ENCODE results near the gene SCN7A.
"Not testable (repeated sequence)": the region's sequence is repeated elsewhere in the genome, so short reads cannot be mapped to it uniquely, and the experiment has no call there.

Gene SCN7A

GRCh38 chr2:166454006-166454595, 39.9 kb downstream of the SCN7A start:
- no peak for DNase-seq (ENCODE audit: low read depth in 2 of 3, low spot score in 1 of 3)

GRCh38 chr2:166451468-166451867, 42.6 kb downstream of the SCN7A start:
- DNase-seq (ENCODE audit: low read depth in 2 of 3, low spot score in 1 of 3): no peak

DNA sequence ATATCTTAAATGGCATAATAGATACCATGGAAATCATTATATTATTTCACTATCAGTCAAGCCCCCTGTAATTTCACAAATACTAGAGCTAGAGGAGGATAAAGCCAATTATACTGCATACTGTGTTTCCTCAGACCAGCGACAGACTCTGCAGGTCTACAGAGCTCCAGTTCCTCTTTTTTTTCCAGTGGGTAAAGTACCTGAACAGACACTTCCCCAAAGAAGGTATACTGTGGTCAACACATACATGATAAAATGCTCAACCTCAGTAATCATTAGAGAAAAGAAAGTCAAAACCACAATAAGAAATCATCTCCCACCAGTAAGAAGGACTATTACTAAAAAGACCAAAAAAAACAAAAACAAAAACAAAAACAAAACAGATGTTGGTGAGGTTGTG, 44.6 kb downstream of the SCN7A start:
- DNase-seq (ENCODE audit: low read depth in 2 of 3, low spot score in 1 of 3): no peak

GRCh38 chr2:166448106-166448505, 45.9 kb downstream of the SCN7A start:
- no peak for DNase-seq (ENCODE audit: low read depth in 2 of 3, low spot score in 1 of 3)

GRCh38 chr2:166444306-166444705, 49.7 kb downstream of the SCN7A start:
- no peak for DNase-seq (ENCODE audit: low read depth in 2 of 3, low spot score in 1 of 3)

DNA sequence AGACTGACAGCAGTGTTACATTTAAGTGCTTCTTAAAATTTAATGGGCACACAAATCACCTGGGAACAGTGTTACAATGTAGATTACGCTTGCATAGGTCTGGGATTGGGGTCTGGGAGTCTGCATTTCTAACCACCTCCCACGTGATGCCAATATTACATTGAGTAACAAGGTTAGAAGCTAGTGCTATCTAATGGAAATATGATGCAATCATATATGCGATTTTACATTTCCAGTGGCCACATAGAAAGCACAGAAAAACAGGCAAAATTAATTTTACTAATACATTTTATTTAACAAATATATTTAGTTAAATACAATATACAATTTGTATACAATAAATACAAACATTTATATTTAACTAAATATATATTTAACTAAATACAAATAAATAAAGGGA, 53.7 kb downstream of the SCN7A start:
- no peak for DNase-seq (ENCODE audit: low read depth in 2 of 3, low spot score in 1 of 3)

DNA sequence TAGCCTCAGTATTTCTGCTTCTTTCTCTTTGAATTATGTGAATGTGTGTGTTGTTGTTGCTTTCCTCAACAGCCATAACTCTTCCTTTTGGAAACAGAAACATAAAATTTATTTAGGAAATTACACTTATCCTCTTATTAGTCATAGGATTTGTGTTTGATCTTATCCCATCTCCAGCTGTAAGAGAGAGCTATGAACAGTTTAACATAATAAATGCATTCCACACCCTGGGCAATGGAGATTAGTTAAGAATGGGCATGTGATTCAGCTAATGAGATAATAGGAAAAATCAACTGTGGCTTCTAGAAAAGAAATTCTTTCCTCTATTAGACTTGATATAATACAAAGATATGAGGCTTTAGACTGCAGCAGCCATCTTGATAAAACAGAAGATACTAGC, 55.0 kb downstream of the SCN7A start:
- no peak for DNase-seq (ENCODE audit: low read depth in 2 of 3, low spot score in 1 of 3)

- no peak for DNase-seq (ENCODE audit: low read depth in 2 of 3, low spot score in 1 of 3)
Measured at GRCh38 chr2:166436976-166437375, 57.1 kb downstream of the SCN7A start.

GRCh38 chr2:166436189-166436588, 57.9 kb downstream of the SCN7A start:
- DNase-seq (ENCODE audit: low read depth in 2 of 3, low spot score in 1 of 3): no peak

GRCh38 chr2:166434491-166434890, 59.6 kb downstream of the SCN7A start:
- no peak for DNase-seq (ENCODE audit: low read depth in 2 of 3, low spot score in 1 of 3)

DNA sequence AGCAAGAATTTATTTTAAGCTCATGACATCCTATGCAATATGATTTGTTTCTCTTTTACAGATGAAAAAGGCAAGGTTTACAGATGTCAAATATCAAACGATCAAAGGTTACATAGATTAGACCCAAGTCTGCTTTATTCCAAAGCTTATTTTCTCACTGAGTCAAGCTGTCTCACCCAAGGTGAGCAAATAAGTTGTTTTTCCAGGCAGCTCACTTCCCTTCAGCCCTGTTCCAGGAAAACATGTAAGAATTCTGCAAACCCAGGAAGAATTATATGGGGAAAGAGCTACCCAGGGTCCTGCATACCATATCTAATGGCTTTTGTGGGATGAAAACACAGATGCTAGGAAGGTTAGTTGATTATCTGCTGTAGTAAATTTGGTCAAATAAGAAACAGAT, 60.6 kb downstream of the SCN7A start:
- no peak for DNase-seq (ENCODE audit: low read depth in 2 of 3, low spot score in 1 of 3)

- DNase-seq (ENCODE audit: low read depth in 2 of 3, low spot score in 1 of 3): no peak
Measured at GRCh38 chr2:166432331-166432730, 61.7 kb downstream of the SCN7A start.

DNA sequence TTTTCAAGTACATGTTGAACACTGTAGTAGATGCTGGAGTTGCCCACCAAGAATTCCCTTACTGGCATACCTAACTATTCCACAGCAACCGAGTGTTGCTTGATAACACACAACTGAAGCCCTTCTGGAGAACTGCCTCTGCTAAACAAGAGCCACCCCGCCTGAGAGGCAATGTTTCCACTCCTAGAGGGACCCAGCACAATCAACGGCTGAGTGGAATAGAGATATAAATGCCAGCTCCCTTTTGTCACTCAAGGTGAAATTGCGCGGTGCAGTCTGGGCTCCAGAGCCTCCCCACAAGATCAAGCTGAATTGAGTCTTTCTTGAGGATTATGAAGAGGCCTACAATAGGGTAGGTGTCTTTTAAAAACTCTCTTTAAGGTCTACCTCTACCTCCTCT, 69.2 kb downstream of the SCN7A start:
- no peak for DNase-seq (ENCODE audit: low read depth in 2 of 3, low spot score in 1 of 3)

DNA sequence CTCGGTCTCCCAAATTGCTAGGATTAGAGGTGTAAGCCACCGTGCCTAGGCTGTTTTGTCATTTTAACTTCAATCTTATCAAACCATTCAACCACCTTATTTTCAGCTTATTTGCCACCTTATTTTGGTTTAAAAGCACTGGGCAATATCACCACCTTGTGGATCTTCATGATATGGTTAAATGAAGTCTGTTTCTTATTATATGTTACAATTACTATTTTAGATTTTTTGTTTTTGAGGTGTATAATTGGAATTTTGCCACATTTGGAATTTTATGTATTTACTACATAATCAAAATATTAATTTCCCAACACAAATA, 74.5 kb downstream of the SCN7A start:
- DNase-seq (ENCODE audit: low read depth in 2 of 3, low spot score in 1 of 3): no peak

DNA sequence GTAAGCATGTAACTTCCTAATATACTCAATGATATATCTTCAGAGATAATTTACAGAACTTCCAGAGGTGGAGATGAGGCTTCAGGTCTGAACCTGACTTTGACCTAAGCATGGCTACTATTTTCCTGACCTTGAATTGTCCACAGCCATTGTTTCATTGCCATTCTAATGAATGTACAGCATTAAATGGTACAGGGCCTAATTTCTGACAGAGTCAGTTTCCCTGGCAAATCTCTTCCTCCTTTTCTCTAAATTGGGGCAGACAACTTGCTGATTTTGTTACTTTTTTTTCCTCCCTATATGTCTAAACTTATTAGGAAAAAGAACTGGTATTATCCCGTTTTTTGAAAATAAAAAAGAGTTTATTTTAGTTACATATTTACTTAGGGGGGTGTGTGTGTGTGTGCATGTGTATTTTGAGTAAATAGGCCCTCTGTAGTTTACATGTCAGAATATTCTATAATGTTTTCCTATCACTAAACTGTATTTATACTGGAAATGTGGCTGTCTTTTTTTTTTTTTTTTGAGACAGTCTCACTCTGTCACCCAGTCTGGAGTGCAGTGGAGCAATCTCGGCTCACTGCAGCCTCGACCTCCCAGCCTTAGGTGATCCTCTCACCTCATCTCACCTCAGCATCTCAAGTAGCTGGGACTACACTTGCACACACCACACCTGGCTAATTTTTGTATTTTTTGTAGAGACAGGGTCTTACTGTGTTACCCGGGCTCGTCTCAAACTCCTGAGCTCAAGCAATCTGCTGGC, 75.0 kb downstream of the SCN7A start:
- no peak for DNase-seq (ENCODE audit: low read depth in 2 of 3, low spot score in 1 of 3)

GRCh38 chr2:166417669-166418068, 76.4 kb downstream of the SCN7A start:
- no peak for DNase-seq (ENCODE audit: low read depth in 2 of 3, low spot score in 1 of 3)

DNA sequence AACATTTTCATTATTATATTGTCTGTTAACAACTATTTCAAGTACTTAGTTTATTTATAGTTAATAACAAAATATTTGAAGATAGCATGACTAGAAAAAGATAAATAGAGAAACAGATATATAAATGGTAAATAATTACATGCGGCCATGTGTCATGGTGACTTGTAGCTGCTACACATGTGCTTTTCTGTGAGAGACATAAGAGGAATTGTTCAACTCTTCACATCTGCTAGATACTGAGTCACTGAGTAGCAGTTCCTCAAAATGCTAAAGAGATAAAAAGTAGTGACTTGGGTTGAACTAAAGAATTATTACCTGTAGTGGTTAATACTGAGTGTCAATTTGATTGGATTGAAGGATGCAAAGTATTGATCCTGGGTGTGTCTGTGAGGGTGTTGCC, 80.8 kb downstream of the SCN7A start:
- DNase-seq (ENCODE audit: low read depth in 2 of 3, low spot score in 1 of 3): no peak

GRCh38 chr2:166411473-166412230, 82.4 kb downstream of the SCN7A start:
- no peak for DNase-seq (ENCODE audit: low read depth in 2 of 3, low spot score in 1 of 3)

GRCh38 chr2:166410828-166411472, 83.1 kb downstream of the SCN7A start:
- no peak for DNase-seq (ENCODE audit: low read depth in 2 of 3, low spot score in 1 of 3)

DNA sequence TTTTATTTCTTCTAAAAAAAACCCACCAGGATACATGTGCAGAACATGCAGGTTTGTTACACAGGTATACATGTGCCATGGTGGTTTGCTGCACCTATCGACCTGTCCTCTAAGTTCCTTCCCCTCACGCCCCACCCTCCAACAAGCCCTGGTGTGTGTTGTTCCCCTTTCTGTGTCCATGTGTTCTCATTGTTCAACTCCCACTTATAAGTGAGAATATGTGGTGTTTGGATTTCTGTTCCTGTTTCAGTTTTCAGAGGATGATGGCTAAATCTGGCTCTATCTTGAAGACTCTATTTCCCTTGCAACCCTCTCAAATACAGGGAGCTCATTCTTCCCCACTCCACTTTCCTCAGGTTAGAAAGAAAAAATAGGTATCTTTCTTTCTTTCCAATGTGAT, 86.3 kb downstream of the SCN7A start:
- not testable (repeated sequence) for DNase-seq (ENCODE audit: low read depth in 2 of 3, low spot score in 1 of 3)

GRCh38 chr2:166406374-166406773, 87.7 kb downstream of the SCN7A start:
- DNase-seq (ENCODE audit: low read depth in 2 of 3, low spot score in 1 of 3): no peak

- DNase-seq (ENCODE audit: low read depth in 2 of 3, low spot score in 1 of 3): no peak
Measured at GRCh38 chr2:166405569-166405926, 88.5 kb downstream of the SCN7A start.
